Retinal pigment epithelial cell (primary cell): ENCODE measurements around the gene AAR2.

Experiments used
- DNase-seq: peaks from one replicate; pipeline ENCODE4 v3.0.0-alpha.2; 2010; ENCODE audit warnings: low read depth
- H3K4me3 ChIP-seq: 2 replicates; pipeline ENCODE4 v1.5.1; 2011; ENCODE audit warnings: mild to moderate bottlenecking, low read length, control low read depth, moderate library complexity
- TF ChIP-seq, protein P1 (sequence below): conservative IDR thresholded peaks from 2 replicates; pipeline ENCODE4 v1.5.1; 2011; ENCODE audit warnings: low read depth, low read length, control low read depth, inconsistent platforms

The AAR2 gene

DNA sequence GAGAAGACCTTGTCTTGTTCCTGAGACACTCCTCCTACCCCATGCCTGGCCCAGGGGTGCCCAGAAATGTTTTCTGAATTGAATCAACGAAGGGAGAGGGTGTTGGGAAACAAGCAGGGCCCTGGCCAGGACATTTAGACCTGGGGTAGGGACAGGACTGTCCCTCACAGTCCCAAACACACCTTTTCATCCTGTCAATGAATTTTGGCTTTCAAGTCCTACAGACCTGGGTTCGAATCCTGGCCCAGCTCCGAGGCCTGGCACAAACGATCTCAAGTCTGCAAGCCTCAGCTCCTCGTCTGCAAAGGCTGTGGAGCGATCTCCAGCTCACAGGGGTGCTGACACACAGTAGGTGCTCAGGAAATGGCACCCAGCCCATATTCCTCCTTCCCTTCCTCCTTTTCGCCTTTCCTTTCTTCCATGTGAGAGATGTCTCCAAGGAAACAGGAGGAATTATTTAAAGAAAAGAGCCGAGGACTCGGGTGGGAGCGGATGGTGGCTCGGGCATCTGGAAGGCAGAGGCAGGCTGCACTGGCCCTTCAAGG is 62.6 kb downstream of the AAR2 start:
- TF ChIP-seq, protein P1, sequence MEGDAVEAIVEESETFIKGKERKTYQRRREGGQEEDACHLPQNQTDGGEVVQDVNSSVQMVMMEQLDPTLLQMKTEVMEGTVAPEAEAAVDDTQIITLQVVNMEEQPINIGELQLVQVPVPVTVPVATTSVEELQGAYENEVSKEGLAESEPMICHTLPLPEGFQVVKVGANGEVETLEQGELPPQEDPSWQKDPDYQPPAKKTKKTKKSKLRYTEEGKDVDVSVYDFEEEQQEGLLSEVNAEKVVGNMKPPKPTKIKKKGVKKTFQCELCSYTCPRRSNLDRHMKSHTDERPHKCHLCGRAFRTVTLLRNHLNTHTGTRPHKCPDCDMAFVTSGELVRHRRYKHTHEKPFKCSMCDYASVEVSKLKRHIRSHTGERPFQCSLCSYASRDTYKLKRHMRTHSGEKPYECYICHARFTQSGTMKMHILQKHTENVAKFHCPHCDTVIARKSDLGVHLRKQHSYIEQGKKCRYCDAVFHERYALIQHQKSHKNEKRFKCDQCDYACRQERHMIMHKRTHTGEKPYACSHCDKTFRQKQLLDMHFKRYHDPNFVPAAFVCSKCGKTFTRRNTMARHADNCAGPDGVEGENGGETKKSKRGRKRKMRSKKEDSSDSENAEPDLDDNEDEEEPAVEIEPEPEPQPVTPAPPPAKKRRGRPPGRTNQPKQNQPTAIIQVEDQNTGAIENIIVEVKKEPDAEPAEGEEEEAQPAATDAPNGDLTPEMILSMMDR, result no peak
- DNase-seq, result no peak
- no peak overlapping the region for H3K4me3 ChIP-seq

DNA sequence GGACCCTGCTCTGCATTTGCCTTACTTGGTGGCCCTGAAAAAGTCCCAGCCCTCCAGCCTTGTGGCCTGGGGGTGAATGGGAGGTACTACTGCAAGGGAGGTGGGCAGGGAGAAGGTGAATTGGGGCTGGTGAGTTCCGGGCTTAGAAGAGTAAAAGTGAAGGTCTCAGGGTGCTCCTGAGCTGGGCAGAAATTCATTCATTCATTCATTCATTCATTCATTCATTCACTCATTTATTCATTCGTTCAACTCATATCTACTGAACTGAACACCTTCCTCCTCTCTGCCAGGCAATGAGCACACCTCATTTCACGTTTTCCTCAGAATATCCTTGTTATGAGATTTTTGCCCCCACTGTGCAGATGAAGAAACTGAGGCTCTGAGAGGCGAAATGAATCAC is 63.2 kb downstream of the AAR2 start:
- DNase-seq, result no peak
- no peak overlapping the region for H3K4me3 ChIP-seq
- TF ChIP-seq, protein P1, result no peak

DNA sequence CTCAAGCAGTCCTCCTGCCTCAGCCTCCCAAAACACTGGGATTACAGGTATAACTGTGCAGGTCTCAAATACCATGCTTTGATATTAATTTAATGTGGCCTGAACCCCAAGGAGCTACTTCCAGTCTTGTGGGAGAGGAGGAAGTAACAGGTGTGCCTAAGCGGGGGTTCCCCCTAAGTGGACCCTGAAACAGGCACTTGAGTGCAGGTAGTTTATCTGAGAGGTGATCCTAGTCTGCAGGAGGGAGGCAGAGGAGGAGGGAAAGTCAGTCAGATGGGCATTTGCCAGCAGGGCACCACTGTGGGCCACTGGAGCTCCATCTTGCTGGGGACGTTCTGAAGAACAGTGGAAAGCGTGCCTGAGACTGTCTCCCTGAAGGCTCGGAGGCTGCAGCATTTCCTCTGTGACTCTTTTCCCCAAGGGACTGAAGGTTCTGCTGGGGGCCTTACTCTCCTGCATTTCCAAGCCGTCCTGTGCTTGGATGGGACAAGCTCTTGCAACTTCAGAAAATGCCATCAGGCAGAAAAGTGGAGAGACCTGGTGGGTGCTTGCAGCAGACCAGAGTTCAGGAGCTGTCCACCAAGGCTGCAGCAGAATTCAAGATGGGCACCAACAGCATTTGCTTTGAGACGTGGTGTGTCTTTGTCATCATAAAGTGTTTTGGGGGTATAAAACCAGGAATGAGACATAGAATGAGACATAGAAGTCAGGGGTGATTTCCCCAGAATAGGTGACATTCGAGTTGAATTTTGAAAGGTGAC is 65.3 kb downstream of the AAR2 start:
- DNase-seq, result no peak
- H3K4me3 ChIP-seq, result no peak overlapping the region
- TF ChIP-seq, protein P1, result no peak

DNA sequence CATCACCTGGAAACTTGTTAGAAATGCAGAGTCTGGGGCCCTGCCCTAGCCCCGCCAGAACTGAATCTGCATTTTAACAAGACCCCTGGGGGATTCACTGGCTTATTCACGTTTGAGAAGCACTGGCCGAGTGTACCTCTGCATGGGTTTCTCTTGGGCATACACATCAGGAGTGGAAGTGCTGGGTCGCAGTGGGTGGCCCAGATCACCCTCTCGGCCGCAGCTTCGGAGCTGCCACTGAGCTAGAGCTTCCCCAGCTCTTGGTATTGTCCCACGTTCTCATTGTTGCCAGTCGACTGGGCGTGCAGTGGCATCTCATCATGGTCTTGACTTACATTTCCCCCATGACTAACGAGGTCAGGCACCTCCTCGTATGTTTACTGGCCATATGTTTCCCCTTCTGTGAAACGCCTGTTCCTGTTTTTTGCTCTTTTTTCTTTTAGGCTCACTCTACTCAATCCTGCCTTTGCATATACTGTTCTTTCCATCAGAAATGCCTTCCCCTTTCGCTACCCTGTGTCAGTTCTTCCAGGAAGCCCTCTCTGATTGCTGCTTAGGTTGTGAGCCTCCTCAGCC is 66.8 kb downstream of the AAR2 start:
- TF ChIP-seq, protein P1, result no peak
- no peak for DNase-seq
- no peak overlapping the region for H3K4me3 ChIP-seq

DNA sequence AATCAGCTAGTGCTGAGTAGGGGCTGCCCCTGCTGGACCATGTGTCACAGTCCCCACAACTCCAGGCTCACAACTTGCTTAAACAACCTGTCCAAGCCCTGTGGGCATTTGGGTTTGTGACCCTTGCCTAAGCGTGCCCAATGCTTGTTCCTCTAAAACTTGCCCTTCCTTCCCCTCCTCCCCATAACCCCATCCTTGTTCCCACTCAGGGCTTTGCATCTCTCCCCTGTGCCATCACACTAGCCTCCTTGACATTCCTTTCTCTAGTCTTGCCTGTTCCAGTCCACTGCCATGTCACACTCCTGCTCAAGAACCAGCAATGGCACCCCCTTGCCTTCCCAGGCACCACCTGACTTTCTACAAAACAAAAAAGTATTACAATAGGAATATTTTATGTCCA is 67.6 kb downstream of the AAR2 start:
- TF ChIP-seq, protein P1, result no peak
- no peak for DNase-seq
- H3K4me3 ChIP-seq, result no peak overlapping the region

DNA sequence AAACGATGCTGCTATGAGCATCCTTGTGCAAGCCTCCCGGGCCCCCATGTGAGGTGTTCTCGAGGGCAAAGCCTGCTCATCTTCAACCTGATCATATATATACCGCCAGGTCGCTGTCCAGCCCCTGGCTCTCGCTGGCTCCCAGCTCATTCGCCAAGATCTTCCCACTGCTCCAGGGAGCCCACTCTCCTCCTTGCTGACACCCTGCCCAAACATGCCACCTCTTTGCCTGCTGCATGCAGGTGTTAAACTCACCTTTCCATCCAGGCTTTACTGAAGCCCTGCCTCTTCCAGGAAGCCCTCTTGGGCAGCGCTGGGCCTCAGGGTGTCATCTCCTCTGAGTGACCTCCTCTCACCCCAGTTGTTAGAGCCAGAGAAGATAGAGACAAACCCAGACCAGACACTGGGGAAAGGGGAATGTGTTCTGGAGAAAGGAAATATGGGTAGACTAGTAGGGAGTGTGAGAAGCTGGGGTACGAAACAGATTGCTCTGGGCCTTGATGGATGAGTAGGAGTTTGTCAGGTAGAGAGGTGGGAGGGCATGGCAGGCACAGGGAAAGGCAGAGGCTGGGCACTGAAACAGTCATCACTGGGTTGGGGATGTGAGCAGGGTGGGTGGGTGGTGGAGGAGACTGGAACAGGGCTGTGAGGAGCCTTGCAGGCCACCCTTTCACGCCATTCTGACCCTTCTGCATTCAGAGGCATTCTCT is 68.7 kb downstream of the AAR2 start:
- H3K4me3 ChIP-seq, result no peak overlapping the region
- DNase-seq, result no peak
- TF ChIP-seq, protein P1, result no peak
